Stimulated activated CD8-positive, alpha-beta memory T cell treated with anti-CD3 and anti-CD28 coated beads, Interleukin-7, amount 100 ng/mL, for 48 hours (primary cell): ENCODE data around the gene KHDRBS2.

Source experiments
- DNase-seq, 2 donors: peaks; one replicate each; pipeline ENCODE4 v3.0.0-alpha.2; 2020; ENCODE audit warnings: low read depth in 1 of 2; ENCODE audit errors: extremely low read depth in 1 of 2

The KHDRBS2 gene

DNA sequence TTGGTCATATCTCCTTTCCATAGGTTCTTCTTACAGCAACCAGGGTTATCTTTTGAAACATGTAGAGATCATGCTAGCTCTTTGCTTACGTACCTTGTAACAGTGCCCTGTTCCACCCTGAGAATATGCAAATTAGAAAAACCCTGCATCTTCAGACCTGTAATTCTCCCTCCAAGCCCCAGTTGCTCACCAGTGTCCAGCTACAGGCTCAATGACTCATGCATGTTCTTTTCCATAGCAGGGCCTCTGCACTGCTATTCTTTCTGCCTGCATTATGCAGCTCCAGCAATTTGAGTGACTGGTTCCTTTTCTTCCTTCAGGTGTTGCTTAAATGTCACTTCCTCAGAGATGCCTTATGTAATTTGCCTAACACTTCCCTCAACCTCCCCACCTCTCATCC is 636.2 kb downstream of the KHDRBS2 start:
- no peak for DNase-seq

- no peak for DNase-seq
These were observed 645.6 kb downstream of the KHDRBS2 start for GRCh38 chr6:61640463-61640862.
